Measurements from ENCODE around the gene ANKRD33.

ANKRD33 gene

DNA sequence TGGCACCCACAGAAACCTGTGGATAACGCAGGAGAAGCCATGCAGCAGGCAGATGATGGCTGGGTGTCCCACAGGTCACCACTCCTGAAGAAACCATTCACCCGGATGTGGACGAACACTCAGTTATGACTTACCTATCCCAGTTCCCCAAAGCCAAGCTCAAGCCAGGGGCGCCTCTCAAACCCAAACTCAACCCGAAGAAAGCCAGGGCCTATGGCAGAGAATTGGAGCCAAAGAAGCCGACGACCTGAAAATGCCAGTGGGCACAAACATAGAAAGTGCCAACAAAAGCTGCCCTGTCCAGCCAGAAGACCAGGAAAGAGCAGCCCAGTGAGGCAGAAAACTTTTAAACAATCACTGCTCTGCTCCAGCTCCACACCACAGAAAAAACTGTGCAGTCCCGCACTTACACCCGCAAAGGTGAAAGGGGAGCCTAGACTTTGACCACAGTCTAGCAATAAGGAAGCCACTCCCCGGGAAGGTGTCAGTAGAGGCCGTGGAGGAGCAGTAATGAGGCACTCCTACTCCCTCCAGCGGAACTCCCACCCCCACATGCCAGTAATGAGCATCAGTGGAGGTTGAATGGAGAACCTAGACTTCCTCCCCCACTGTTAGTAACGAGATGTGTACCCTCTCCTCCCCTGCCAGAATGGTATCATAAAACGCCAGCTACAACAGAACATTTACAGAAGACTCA is 13.4 kb downstream of the ANKRD33 start:
- no peak for DNase-seq (ENCODE audit: low read depth in 2 of 2)

DNA sequence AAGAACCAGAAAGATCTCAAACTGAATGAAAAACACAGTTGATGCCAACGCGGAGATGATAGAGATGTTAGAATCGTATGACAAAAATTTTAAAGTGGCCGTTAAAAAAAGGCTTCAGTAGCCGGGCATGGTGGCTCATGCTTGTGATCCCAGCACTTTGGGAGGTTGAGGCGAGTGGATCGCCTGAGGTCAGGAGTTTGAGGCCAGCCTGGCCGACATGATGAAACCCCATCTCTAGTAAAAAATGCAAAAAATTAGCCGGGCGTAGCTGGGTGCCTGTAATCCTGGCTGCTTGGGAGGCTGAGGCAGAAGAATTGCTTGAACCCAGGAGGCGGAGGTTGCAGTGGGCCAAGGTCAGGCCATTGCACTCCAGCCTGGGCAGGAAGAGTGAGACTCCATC is 14.0 kb downstream of the ANKRD33 start:
- DNase-seq (ENCODE audit: low read depth in 2 of 2): no peak

DNA sequence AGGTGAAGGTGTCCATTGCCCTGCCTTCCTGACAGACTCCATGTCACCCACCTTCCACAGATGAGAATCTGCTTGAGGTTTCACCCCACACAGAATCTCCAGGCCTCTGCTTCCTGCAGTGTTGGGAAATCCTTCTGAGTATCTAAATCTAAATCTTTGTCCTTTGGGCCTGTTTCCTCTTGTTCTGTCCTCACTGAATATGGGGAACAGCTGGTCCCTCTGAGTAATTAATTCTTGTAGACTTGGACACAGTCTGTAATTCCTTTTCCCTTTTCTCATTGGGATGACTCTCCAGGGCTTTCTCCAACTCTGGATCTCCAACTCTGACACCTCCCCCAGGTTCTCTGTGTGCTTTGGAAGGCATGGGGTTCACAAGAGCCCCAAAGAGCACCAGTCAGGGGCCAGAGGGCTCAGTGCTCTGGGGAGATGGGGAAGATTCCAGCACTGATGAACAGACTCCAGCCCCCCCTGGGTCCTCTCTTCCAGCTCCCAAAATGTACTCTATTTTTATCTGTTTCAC is 17.1 kb downstream of the ANKRD33 start:
- DNase-seq (ENCODE audit: low read depth in 2 of 2): peak; percentile 34 to 37

DNA sequence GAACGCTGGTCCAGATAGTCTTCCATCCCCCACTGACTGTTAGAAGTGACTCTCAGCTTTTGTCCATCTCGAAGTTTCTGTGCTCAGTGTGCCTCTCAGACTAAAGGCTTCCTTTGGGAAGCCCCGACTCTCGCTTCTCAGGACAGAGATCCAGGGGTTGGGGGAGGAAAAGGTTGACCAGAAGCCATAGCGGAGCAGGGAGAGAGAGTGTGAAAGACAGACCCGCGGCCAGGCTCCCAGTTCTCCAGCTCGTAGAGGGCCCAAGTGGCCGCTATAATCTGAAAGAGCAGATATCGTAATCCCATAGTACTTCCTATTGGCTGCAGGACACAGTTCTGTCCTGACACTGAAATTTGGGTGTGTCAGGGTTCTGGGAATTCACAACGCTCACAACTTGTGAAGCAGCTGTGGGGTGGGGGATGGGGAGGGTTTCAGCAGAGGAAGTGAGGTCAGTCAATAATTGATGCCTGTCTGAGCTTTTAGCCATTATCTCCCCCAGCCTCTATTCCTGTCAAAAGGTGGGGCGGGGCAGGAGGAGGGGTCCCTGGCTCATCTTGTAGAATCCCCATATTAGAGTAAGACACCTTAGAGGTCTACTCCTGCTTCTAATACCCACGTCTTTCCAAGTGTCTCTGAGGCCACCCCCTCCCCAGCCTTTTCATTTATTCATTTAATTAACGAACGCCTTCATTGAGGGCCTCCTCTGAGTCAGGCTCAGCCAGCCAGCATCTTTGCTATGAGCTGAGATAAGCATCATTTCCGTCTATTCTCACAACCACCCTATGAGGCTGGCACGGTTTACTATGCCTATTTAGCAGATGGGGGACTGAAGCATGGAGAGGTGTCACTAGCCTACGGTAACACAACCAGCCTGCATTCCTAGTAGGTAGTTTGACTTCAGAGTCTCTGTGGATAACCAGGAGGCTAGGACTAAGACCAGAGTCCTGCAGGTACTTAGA is 17.8 kb downstream of the ANKRD33 start:
- no peak for DNase-seq (ENCODE audit: low read depth in 2 of 2)

DNA sequence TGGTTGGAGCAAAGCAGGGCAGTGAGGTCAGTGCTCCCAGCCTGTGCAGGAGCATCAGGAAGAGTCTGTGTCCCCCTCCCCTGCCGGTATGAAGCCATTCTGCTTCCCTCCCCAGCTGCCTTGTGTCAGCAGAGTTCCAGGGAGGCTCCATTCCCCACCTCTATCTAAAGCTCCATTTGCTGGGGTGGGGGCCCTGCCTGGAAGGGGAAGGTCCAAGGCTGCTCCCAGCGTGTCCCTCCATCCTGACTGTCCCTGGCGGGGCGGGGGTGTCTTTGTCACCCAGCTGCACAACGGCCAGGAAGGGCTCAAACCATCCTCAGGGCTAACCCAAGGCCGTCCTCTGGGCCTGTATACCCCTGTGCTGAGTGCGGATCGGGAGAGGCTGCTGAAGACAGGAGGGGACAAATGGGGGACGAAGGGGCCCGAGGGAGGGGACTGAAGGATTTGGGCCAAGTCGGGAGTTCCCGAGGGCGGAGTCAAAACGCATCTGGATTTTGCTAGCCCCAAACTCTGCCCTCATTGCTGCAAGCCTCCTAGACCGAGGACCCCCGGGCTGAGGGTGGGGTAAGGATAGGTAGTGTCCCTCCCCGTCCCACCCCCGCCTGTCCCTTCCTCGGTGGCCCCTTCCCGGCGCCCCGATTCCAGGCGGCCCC is 18.7 kb downstream of the ANKRD33 start:
- DNase-seq (ENCODE audit: low read depth in 2 of 2): no peak

DNA sequence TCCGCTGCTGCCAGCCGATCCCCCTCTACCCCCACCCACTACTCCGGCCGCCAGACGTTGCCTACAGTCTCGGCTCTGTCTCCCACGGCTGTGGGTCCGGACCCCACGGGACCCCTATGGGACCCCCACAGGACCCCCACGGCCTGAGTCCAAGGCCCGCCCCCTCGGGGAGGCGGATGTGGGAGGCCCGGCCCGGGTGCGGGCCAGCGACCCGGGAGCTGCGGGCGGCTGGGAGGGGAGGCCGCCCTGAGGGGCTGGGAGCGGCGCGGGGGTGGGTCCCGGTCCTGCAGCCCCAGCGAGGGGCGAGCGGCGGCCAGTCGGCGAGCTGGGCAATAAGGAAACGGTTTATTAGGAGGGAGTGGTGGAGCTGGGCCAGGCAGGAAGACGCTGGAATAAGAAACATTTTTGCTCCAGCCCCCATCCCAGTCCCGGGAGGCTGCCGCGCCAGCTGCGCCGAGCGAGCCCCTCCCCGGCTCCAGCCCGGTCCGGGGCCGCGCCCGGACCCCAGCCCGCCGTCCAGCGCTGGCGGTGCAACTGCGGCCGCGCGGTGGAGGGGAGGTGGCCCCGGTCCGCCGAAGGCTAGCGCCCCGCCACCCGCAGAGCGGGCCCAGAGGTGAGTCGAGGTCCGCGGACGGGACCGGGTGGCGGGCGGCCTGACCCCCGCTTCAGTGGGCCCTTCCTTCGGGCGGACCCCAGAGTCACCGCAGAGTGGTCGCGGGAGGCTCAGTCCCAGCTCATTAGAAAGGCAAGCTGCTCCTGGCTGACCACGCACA is 19.4 kb downstream of the ANKRD33 start, which contains the start of gene ACVRL1:
Gene ACVRL1 (plus strand): TSS at position 422 of the 773 bp plus-strand sequence. CDS start 4,971 bp downstream, outside the sequence.
- no peak for DNase-seq (ENCODE audit: low read depth in 2 of 2)

DNA sequence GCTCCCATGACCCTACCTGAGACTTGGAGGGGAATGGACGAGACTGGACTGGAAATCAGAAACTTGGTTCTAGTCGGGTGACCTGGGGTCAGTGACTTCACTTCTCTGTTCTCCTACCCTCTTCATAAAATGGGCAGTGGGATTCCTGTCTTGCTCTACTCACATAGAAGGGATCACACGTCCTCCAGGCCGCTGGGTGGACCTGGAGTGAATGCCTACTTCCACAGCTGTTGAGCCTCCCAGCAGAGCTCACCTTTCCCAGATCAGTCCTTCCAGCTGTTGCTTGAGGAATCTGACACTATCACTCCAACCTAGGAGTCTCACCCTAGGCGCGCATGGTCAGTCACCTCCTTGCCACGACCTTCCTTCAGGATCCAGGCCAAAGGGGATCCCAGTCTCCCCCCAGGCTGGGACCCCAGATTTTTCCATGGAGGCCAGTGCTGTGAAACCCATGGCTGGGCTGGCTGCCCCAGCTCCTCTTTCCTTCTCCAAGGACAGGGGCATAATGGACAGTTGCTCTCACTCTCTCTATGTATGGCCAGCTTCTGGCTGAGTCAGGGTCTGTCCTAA is 20.0 kb downstream of the ANKRD33 start:
- no peak for DNase-seq (ENCODE audit: low read depth in 2 of 2)

DNA sequence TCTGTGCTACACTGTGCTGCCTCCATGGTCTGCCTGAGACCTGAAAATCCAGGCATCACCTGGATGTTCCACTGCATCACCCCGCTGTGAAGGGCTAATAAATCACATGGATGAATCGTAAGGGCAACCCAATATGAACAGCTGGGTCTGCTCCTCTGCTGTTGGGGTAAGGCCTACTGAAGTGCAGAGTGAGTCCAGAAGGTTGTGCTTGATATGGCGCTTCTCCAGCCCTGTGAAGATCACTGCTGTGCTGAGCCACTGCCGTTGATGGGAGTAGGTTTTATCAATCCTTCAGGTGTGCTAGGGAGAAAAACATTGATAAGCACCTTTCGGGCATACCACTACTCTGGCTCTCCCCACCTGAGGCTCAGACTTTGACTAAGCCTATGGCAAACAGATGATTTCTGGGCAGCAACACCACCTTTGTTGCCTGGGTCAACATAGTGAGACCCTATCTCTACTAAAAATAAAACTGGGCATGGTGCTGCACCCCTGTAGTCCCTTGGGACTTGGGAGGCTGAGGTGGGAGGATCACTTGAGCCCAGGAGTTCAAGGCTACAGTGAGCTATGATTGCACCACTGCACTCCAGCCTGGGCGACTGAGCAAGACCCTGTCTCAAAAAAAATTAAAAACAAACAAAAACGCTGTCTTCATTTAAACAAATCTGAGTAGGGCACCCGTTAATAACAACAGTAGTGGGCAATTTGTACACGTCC is 21.1 kb downstream of the ANKRD33 start:
- DNase-seq (ENCODE audit: low read depth in 2 of 2): no peak

DNA sequence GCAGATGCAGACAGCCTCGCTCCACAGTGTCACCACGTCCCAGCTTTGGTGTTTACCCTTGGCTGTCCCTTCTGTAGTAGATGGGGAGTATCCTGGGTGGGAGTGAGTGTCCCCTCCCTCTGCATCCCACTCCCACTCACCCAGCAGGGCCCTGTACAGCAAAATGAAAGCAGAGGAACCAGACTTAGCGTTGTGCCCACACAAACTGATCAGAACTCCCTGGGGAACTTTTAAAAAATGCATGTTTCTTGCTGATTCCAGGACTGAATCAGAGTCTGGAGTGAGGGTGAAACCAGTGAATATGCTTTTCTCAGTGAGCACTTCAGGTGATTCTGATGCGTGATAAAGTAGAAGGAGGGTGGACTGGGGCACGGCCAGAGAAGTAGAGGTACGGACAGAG is 22.3 kb downstream of the ANKRD33 start:
- DNase-seq (ENCODE audit: low read depth in 2 of 2): no peak

DNA sequence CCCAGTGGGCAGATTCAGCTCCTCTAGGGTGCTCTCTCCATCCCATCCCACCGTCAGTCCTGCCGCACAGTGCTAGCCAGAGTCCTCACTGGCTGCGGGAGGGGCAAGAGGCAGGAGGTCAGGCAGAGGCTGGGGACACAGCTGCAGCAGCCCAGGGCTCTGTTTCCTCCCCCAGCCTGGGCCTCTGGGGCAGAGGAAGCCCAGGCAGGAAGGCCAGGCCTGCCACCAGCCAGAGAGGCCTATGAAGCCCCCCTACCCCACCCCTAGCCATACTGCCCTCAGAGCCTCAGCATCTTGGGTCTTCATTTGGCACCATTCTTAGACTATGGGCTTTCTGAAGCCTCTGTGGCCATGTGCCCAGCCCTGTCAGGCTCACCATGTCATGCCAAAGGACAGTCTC is 22.8 kb downstream of the ANKRD33 start:
- no peak for DNase-seq (ENCODE audit: low read depth in 2 of 2)

DNA sequence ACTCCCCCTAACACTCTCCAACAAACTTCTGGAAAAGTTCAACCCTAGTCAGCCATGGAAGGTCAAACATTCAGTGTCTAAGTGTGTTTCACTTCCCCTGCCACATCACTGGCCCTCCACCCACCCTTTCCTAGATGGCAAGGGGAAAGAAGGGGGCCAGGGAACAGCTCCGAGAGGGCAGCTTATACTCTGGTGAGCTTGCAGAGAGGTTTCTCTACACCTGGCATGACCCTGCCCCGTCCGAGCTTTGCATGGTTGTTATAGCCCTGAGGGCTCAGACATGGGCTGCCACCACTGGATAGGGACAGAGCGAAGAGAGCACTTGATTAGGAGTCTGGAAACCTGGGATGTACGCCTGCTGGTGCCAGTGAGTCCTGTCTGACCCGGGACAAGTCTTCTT is 23.4 kb downstream of the ANKRD33 start:
- no peak for DNase-seq (ENCODE audit: low read depth in 2 of 2)

DNA sequence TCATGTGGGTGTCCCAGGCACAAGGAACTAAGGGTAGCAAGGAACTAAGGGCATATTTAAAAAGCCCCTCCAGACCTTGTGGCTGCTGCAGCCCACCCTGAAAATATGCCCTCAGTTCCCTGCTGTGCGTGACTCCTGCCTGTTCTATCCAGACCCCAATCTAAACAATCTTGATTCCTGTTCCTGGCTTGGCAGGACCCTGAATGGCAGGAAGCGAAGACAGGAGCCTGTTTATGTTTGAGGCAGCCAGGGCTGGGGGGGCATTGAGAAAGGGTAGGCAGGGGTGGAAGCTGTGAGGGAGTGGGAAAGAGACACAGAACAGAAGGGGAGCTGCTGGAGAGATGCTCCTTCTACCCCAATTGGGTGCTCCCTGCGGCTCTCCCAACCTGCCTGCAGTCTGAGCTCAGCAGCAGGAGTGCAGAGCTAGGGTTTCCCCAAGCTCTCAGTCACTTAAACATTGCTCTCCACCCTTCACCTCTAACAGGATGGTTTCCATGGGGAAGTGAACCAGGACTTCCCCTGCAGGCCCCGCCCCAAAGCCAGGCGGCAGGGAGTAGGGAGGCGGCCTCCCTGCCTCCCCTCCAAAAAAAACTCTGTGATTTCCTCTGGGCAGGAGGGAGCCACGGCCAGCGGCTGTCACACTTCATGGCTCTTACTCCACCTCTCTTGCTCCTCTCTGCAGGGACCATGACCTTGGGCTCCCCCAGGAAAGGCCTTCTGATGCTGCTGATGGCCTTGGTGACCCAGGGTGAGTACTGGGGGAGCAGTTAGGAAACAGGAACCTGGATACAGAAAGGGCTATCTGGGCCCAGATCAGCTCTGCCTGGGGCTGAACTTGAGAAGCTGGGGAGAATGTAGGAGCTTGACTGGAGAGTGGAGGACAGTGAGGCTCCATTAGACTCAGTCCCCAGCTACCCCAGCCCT is 24.1 kb downstream of the ANKRD33 start:
- DNase-seq (ENCODE audit: low read depth in 2 of 2): no peak

DNA sequence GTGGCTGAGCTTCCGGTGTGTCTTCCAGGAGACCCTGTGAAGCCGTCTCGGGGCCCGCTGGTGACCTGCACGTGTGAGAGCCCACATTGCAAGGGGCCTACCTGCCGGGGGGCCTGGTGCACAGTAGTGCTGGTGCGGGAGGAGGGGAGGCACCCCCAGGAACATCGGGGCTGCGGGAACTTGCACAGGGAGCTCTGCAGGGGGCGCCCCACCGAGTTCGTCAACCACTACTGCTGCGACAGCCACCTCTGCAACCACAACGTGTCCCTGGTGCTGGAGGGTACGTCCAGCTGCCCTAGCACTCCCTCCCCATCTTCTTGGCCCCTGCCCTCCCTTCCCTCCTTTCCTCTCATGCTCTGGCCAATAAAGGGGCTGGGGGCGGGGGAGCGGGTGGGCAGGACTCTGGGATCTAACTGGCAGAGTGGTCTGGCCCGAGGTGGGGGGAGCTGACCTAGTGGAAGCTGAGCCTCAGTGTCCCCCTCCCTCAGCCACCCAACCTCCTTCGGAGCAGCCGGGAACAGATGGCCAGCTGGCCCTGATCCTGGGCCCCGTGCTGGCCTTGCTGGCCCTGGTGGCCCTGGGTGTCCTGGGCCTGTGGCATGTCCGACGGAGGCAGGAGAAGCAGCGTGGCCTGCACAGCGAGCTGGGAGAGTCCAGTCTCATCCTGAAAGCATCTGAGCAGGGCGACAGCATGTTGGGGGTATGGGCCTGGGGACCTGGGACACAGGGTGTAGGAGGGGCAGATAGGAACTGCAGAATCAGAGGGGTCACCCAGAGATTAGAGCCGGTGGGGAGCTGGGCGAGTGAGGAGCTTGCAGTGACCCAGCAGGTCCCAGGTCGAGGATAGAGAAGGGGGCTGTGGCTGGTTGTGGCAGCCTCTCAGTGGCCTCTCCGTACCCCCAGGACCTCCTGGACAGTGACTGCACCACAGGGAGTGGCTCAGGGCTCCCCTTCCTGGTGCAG is 25.4 kb downstream of the ANKRD33 start:
- no peak for DNase-seq (ENCODE audit: low read depth in 2 of 2)

DNA sequence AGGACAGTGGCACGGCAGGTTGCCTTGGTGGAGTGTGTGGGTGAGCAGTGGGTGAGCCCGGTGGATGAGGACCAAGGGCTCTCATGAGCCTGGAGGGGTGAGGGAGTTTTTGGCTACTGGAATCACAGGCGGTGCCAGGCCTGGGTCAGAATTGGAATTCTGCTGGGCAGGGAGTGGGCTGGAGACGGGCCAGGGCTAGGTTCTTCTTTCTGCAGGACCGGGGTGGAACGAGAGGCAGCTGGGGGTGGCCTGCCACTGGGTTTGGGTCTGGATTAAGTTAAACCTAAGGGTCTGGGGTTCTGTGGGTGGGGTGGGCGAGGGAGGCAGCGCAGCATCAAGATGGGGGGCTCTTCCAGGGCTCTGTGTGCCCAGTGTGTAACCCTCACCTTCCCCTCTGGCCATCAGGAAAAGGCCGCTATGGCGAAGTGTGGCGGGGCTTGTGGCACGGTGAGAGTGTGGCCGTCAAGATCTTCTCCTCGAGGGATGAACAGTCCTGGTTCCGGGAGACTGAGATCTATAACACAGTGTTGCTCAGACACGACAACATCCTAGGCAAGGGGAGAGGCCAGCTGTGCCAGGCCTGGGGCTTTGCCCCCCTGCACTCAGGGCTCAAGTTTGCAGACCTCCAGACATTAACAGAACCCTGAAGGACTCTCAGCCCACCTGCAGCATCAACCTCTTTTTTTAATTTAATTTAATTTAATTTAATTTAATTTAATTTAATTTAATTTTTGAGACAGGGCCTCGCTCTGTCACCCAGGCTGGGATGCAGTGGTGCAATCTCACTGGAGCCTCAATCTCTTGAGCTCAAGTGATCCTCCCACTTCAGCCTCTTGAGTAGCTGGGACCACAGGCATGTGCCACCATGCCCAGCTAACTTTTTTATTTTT is 26.4 kb downstream of the ANKRD33 start:
- no peak for DNase-seq (ENCODE audit: low read depth in 2 of 2)

DNA sequence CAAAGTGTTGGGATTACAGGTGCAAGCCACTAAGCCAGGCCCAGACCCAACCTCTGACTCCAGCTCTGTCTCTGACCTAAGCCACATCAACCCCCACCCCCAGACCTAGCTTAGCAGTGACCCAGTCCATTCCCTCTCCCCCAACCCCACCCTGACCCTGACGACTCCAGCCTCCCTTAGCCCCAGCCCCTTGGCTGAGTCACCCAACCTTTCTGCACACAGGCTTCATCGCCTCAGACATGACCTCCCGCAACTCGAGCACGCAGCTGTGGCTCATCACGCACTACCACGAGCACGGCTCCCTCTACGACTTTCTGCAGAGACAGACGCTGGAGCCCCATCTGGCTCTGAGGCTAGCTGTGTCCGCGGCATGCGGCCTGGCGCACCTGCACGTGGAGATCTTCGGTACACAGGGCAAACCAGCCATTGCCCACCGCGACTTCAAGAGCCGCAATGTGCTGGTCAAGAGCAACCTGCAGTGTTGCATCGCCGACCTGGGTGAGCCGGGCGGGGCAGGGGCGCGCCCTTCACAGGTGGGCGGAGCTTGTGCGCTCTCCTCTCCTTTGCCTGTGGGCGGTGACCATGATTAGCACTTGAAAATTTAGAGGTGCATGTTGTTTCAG is 27.2 kb downstream of the ANKRD33 start:
- no peak for DNase-seq (ENCODE audit: low read depth in 2 of 2)

DNA sequence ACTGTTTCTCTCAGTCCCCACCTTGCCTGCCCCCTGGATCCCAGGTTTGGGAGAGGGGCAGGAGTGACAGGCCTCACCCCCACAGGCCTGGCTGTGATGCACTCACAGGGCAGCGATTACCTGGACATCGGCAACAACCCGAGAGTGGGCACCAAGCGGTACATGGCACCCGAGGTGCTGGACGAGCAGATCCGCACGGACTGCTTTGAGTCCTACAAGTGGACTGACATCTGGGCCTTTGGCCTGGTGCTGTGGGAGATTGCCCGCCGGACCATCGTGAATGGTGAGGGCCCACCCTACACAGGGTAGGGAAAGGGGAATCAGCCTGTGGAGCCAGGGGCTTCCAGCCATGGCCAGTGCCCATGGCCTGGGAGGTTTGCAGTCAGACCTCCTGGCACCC is 28.0 kb downstream of the ANKRD33 start:
- no peak for DNase-seq (ENCODE audit: low read depth in 2 of 2)
